MCF 10A (cell line): ENCODE results near the gene WRAP53. TPM values are rescaled to one million over a fixed set of nuclear protein-coding genes. Genes with fewer than 3 reads are reported as not detected.

Experiments
- BruUV-seq: library from RNA; stranded (reverse); fragments of 400-500 nt; replicated peaks from 2 replicates; lab custom pipeline; 2021; lab: Mats Ljungman, UMichigan
- CTCF ChIA-PET: fragments of 300-600 bp; sonication (Branson Sonifier 250); formaldehyde crosslinking; extraction: SDS; loops from one replicate; lab custom pipeline; 2021; ENCODE audit warnings: antibody characterized with exemption, inconsistent platforms; lab: Yijun Ruan, JAX
- POLR2A ChIA-PET: fragments of 300-600, 350-650 bp; sonication (Branson Sonifier 250); formaldehyde crosslinking; extraction: SDS; loops from one replicate; lab custom pipeline; 2020; ENCODE audit warnings: antibody characterized with exemption, inconsistent platforms; lab: Yijun Ruan, JAX
- DNase-seq: peaks from one replicate; pipeline ENCODE4 v3.0.0-alpha.2; 2018; ENCODE audit not compliant: unreplicated experiment
- H3K27ac Mint-ChIP-seq: one replicate; pipeline ENCODE4 v1.8.0; 2022; ENCODE audit warnings: mild to moderate bottlenecking, low read depth, mixed read lengths; ENCODE audit not compliant: unreplicated experiment
- H3K27me3 Mint-ChIP-seq: one replicate; pipeline ENCODE4 v1.8.0; 2022; ENCODE audit warnings: mixed read lengths; ENCODE audit not compliant: insufficient read depth, unreplicated experiment
- H3K36me3 Mint-ChIP-seq: one replicate; pipeline ENCODE4 v1.8.0; 2022; ENCODE audit warnings: mild to moderate bottlenecking, moderate library complexity, mixed read lengths; ENCODE audit not compliant: insufficient read depth, unreplicated experiment
- H3K4me1 Mint-ChIP-seq: one replicate; pipeline ENCODE4 v1.8.0; 2022; ENCODE audit warnings: mixed read lengths; ENCODE audit not compliant: insufficient read depth, unreplicated experiment
- H3K4me3 Mint-ChIP-seq: one replicate; pipeline ENCODE4 v1.8.0; 2022; ENCODE audit warnings: mild to moderate bottlenecking, moderate library complexity, mixed read lengths; ENCODE audit not compliant: unreplicated experiment
- H3K9me3 Mint-ChIP-seq: one replicate; pipeline ENCODE4 v1.8.0; 2022; ENCODE audit warnings: mixed read lengths; ENCODE audit not compliant: unreplicated experiment
- CTCF ChIP-seq: fragments of 200-600 bp; IDR thresholded peaks from one replicate; pipeline ENCODE4 v1.8.0; 2022; ENCODE audit warnings: antibody characterized with exemption, mild to moderate bottlenecking; ENCODE audit not compliant: unreplicated experiment
- intact Hi-C: fragments of 100-400 bp; cut with micrococcal nuclease; formaldehyde crosslinking; loops from 2 replicates; pipeline ENCODE4 v1.14.1; 2022
- total RNA-seq: library from RNA; stranded (reverse); gene quantifications from 2 replicates; pipeline ENCODE4 v1.2.3, GENCODE V29; 2022

WRAP53 gene
- total RNA-seq, 1 experiment from 2014 or later = 10.7 TPM

DNA sequence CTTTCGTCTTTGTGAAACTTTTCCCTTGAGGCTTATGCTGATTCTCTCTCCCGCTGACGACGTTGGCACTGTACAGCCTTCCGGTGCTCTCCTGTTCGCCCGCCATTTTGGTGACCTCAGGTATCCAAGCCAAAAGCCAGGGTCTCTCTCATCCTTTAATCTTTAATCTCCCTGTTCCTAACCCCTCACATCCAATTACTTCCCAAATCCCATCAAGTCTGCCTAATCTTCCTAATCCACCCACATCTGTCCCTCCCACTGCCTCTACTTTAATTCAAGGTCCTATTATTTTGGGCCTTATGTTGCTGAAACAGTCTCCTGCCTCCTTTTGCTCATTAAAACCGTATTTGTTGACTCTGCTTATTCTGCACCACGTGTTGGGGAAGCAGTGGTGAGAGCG lies 7.3 kb downstream of the WRAP53 start:
- CTCF ChIA-PET = no interaction called here
- H3K27ac Mint-ChIP-seq = no peak overlapping the region
- peaks cover 44% of the 10 kb centered on the region for H3K36me3 Mint-ChIP-seq
- BruUV-seq = no TSS peak
- no peaks in the 10 kb centered on the region for H3K27me3 Mint-ChIP-seq
- no peak overlapping the region for H3K4me3 Mint-ChIP-seq
- no peaks in the 10 kb centered on the region for H3K9me3 Mint-ChIP-seq
- intact Hi-C loops = no loop called here
- no peak for TF ChIP-seq CTCF
- H3K4me1 Mint-ChIP-seq = no peaks in the 10 kb centered on the region
- DNase-seq = no peak
- POLR2A ChIA-PET = no interaction called here

- CTCF ChIA-PET = no interaction called here
- no TSS peak for BruUV-seq
- no peaks in the 10 kb centered on the region for H3K27me3 Mint-ChIP-seq
- H3K27ac Mint-ChIP-seq = no peak overlapping the region
- H3K9me3 Mint-ChIP-seq = no peaks in the 10 kb centered on the region
- POLR2A ChIA-PET = no interaction called here
- no peaks in the 10 kb centered on the region for H3K4me1 Mint-ChIP-seq
- DNase-seq = no peak
- peaks cover 38% of the 10 kb centered on the region for H3K36me3 Mint-ChIP-seq
- intact Hi-C loops = no loop called here
- H3K4me3 Mint-ChIP-seq = no peak overlapping the region
- no peak for TF ChIP-seq CTCF
These were observed 9.7 kb downstream of the WRAP53 start for GRCh38 chr17:7697828-7698588.

- ChIA-PET CTCF (interaction anchor here (0.6 to 0.8 kb wide), 4 partner anchors 314 to 549 kb away, joined by 3 read pairs; partner anchors contain the start of genes NEURL4 and PFAS), POLR2A (no interaction called here)
- no peak for TF ChIP-seq CTCF
- no TSS peak for BruUV-seq
- intact Hi-C loops = no loop called here
- H3K27ac Mint-ChIP-seq = no peak overlapping the region
- peaks cover 29% of the 10 kb centered on the region for H3K36me3 Mint-ChIP-seq
- no peak overlapping the region for H3K4me3 Mint-ChIP-seq
- no peak for DNase-seq
- no peaks in the 10 kb centered on the region for H3K9me3 Mint-ChIP-seq
- H3K27me3 Mint-ChIP-seq = peaks cover 5% of the 10 kb centered on the region
- H3K4me1 Mint-ChIP-seq = peaks cover under 1% of the 10 kb centered on the region
These were observed 12.2 kb downstream of the WRAP53 start for GRCh38 chr17:7700510-7700909.

- Mint-ChIP-seq H3K9me3 (no peaks in the 10 kb centered on the region), H3K36me3 (peaks cover 19% of the 10 kb centered on the region), H3K27me3 (peaks cover 17% of the 10 kb centered on the region), H3K4me3 (no peak overlapping the region), H3K27ac (no peak overlapping the region), H3K4me1 (peaks cover 6% of the 10 kb centered on the region)
- ChIA-PET POLR2A (interaction anchor here (0.6 kb wide), 1 partner anchor 15 kb away, joined by 3 read pairs; no protein-coding TSS in a partner anchor), CTCF (no interaction called here)
- intact Hi-C loops = no loop called here
- BruUV-seq = no TSS peak
- no peak for DNase-seq
- no peak for TF ChIP-seq CTCF
These were observed 13.4 kb downstream of the WRAP53 start for GRCh38 chr17:7701681-7702080.
